Stimulated activated memory B cell treated with anti-CD40 and anti-IgM and Interleukin-4, amounts not matched to agents 10 μg/mL and 1 μg/mL and 100 μg/mL, for 72 hours (primary cell): ENCODE data around the gene RASL10A.
A peak's percentile ranks its signal among the peaks of the same experiment; 100 is the strongest.
"Not testable (repeated sequence)": the region's sequence is repeated elsewhere in the genome, so short reads cannot be mapped to it uniquely, and the experiment has no call there.

Experiments
- ATAC-seq: fragments of 150-1000 bp; cut with Tn5 transposase; 2 replicates; pipeline ENCODE4 v1.10.0; 2021
- H3K27ac Mint-ChIP-seq: one replicate; pipeline ENCODE4 v1.8.0; 2022; ENCODE audit warnings: mild to moderate bottlenecking, mixed read lengths
- H3K27me3 Mint-ChIP-seq: one replicate; pipeline ENCODE4 v1.8.0; 2022; ENCODE audit warnings: mixed read lengths
- H3K36me3 Mint-ChIP-seq: one replicate; pipeline ENCODE4 v1.8.0; 2022; ENCODE audit warnings: mixed read lengths
- H3K4me1 Mint-ChIP-seq: one replicate; pipeline ENCODE4 v1.8.0; 2022; ENCODE audit warnings: mixed read lengths
- H3K4me3 Mint-ChIP-seq: one replicate; pipeline ENCODE4 v1.8.0; 2022; ENCODE audit warnings: mild to moderate bottlenecking, moderate library complexity, mixed read lengths
- H3K9me3 Mint-ChIP-seq: one replicate; pipeline ENCODE4 v1.8.0; 2022; ENCODE audit warnings: mixed read lengths

RASL10A gene, protein sequence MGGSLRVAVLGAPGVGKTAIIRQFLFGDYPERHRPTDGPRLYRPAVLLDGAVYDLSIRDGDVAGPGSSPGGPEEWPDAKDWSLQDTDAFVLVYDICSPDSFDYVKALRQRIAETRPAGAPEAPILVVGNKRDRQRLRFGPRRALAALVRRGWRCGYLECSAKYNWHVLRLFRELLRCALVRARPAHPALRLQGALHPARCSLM

DNA sequence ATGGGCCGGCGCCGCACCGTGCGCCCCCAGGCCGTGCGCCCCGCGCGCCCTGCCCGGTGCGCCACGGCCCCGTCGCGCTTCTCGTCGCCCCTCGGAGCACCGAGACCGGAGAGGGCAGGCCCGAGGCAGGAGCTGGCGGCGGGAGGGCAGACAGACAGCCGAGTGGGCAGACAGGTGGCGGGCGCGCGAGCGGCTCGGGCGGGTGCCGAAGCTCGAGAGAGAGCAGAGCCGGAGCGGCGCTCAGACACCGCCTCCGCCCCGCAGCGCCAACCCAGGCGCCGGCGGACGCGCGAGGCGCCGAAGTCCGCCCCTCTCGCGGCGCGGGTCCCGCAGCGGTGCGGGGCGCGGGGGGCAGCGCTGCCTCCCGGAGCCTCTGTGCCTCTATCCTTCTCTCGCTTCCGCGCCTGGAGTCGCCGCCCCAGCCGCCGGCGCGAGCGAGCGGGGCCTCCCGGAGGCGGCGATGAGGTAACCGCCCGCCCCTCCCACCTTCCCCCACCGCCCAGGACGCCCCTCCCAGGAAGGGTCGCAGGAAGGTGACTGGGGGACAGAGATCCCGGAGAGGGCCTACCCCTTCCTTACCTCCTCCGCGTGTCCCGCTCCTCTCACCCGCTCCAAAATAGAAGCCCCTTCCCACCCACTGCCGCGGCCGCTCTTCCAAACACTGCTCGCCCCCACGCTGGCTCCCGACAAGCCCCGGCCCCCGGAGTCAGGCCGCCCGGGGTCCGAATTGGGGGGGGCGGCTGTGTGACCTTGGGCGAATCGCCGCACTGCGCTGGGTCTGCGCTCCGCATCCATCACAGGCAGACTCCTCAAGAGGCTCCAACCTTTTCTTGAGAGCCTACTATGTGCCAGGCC lies at the start of gene RASL10A:
TSS of gene RASL10A (minus strand) at position 412 of the 855 bp plus-strand sequence. CDS start 451 bp downstream, outside the sequence.
- Mint-ChIP-seq H3K27ac (no peak within 1 kb of the TSS), H3K36me3 (no peaks in the 10 kb centered on the region), H3K9me3 (no peaks in the 10 kb centered on the region), H3K27me3 (peaks cover 54% of the 10 kb centered on the region), H3K4me3 (peak within 1 kb of the TSS; percentile 57), H3K4me1 (peaks cover 44% of the 10 kb centered on the region)
- ATAC-seq: no peak

DNA sequence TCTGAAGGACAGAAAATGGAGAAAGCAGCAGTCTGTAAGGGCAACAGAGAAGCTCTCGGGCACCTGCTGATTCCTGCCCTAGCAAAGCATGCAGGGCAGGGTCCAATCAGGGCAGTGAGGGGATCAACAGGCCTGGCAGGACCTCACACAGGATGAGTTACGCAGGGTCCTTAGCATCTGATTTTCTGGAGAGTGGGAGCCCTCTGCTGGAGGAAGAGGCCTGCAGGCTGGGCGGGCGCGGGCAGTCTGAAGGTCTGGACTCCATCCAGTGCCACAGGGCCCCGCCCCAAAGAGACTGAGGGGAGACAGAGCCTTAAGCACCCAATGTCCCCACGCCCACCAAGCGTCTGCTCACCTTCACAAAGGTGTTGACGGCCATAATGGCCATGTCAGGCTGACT lies 44.0 kb upstream of the RASL10A start:
- peaks cover 57% of the 10 kb centered on the region for H3K36me3 Mint-ChIP-seq
- H3K27ac Mint-ChIP-seq: peak overlapping the region; percentile 35
- no peaks in the 10 kb centered on the region for H3K27me3 Mint-ChIP-seq
- H3K4me3 Mint-ChIP-seq: no peak overlapping the region
- H3K9me3 Mint-ChIP-seq: no peaks in the 10 kb centered on the region
- H3K4me1 Mint-ChIP-seq: peaks cover 25% of the 10 kb centered on the region
- ATAC-seq: no peak

DNA sequence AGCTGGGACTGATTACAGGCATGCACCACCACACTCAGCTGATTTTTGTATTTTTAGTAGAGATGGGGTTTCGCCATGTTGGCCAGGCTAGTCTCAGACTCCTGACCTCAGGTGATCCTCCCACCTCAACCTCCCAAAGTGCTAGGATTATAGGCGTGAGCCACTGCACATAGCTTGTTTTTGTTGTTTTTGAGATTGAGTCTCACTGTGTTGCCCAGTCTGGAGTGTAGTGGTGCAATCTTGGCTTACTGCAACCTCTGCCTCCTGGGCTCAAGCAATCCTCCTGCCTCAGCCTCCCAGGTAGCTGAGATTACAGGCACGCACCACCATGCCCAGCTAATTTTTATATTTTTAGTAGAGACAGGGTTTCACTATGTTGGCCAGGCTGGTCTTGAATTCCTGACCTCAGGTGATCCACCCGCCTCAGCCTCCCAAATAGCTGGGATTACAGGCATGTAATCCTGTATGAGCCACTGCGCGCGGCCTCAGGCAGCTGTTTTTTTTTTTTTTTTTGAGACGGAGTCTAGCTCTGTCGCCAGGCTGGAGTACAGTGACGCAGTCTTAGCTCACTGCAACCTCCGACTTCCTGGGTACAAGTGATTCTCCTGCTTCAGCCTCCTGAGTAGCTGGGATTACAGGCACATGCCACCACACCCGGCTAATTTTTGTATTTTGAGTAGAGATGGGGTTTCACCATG lies 41.8 kb upstream of the RASL10A start:
- H3K27me3 Mint-ChIP-seq, H3K9me3 Mint-ChIP-seq, H3K4me3 Mint-ChIP-seq, ATAC-seq, H3K27ac Mint-ChIP-seq: not testable (repeated sequence)
- H3K4me1 Mint-ChIP-seq: peaks cover 14% of the 10 kb centered on the region
- peaks cover 75% of the 10 kb centered on the region for H3K36me3 Mint-ChIP-seq

DNA sequence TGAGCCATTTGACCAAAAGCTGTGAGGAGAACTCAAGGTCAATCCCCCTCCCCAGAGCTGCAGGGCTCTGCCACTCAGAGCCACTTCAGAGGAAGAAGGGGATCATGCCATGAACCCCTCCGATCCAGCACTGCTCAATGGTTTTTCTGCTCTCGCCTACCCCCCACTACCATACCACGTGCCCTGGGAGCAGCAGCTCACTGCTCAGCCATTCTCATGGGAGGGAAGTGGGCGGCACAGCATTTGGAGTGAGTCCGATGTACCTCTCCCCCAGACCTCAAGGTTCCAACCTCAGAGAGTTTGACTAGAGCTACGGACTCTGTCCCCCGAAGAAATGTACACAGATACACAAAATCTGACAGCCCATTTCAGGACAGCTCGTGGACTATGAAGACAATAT lies 38.4 kb upstream of the RASL10A start:
- H3K27me3 Mint-ChIP-seq: no peaks in the 10 kb centered on the region
- H3K4me1 Mint-ChIP-seq: no peaks in the 10 kb centered on the region
- no peaks in the 10 kb centered on the region for H3K9me3 Mint-ChIP-seq
- H3K27ac Mint-ChIP-seq: no peak overlapping the region
- no peak for ATAC-seq
- H3K36me3 Mint-ChIP-seq: peaks cover 70% of the 10 kb centered on the region
- no peak overlapping the region for H3K4me3 Mint-ChIP-seq

DNA sequence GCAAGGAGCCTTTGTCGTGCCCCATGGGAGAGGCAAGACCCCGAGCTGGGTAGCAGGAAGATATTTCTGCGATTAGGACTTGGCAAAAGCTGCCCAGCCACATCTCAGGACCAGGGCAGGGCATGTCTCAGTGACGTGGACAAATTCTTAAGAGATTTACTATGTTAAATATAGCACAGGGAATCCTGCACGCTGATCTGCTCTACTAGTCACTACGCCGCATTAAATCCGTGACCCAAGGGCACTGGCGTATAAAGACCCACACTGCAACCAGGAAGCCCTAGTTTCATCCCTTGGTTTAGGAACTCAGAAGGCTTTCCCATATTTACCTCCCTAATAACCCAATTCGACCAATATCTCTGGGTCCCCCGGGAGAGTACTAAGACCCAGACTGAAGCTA lies 37.8 kb upstream of the RASL10A start:
- H3K27me3 Mint-ChIP-seq: no peaks in the 10 kb centered on the region
- H3K4me1 Mint-ChIP-seq: no peaks in the 10 kb centered on the region
- ATAC-seq: no peak
- H3K4me3 Mint-ChIP-seq: no peak overlapping the region
- H3K27ac Mint-ChIP-seq: peak overlapping the region; percentile 30
- no peaks in the 10 kb centered on the region for H3K9me3 Mint-ChIP-seq
- peaks cover 70% of the 10 kb centered on the region for H3K36me3 Mint-ChIP-seq

DNA sequence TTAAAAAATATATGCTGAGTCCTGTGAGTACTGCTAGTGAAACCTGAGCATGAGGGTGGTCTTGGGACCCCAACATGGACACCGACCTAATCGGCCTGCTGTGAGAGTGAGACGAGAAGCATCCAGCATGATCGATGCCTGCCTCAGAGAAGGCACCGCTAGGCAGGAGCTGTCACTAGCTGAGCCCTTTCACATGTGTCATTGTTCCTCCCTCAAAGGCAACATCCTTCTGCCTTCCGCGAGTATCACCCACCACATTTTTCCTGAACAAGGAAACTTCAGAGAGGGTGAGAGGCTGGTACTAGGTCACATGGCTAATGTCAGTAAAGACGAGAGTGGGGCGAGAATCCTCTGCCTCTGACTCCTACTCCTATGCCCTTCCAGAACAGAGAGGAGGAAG lies 37.3 kb upstream of the RASL10A start:
- Mint-ChIP-seq H3K4me1 (no peaks in the 10 kb centered on the region), H3K9me3 (no peaks in the 10 kb centered on the region), H3K4me3 (no peak overlapping the region), H3K27me3 (no peaks in the 10 kb centered on the region), H3K27ac (peak overlapping the region; percentile 30), H3K36me3 (peaks cover 71% of the 10 kb centered on the region)
- ATAC-seq: no peak

DNA sequence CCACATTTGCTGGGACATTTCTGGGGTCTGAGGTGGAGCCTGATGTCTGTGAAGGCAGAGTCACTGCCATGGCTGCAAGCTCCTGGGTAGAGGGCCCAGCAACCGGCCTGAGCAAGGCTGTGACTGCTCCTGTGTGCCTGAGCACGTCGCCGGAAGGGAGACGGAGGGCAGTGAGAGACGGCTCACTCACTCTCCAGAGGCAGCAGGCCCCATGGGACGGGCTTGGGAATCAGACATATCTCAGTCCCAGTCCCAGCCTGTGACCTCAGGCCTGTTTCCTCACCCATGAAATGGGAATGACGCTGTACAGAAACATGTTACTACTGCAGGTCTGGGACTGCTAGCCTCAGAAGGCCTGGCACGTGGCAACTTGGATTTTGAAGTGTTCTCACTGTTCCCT lies 36.4 kb upstream of the RASL10A start:
- Mint-ChIP-seq H3K27ac (peak overlapping the region; percentile 17), H3K4me3 (no peak overlapping the region), H3K9me3 (no peaks in the 10 kb centered on the region), H3K36me3 (peaks cover 79% of the 10 kb centered on the region), H3K4me1 (no peaks in the 10 kb centered on the region), H3K27me3 (no peaks in the 10 kb centered on the region)
- ATAC-seq: no peak

DNA sequence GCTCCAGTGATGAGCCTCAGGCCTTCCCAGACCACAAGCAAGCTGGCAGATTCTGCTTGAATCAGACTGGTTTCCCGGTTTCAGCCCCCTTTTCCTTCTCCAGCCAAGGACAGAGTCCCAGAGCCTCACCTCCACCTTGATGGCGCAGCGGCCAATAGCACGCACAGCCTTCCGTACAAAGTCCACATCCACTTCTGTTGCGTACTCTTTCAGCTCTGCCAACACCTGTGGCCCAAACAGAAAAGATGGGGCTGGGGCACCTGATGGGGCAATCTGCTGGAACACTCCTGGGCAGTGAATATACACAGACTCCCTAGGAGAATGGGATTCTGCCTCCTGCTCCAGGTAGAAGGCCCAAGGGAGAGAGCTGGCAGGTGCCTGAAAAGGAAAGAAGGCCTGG lies 35.5 kb upstream of the RASL10A start:
- Mint-ChIP-seq H3K4me3 (no peak overlapping the region), H3K27me3 (no peaks in the 10 kb centered on the region), H3K4me1 (no peaks in the 10 kb centered on the region), H3K27ac (peak overlapping the region; percentile 17), H3K36me3 (peaks cover 78% of the 10 kb centered on the region), H3K9me3 (no peaks in the 10 kb centered on the region)
- no peak for ATAC-seq

DNA sequence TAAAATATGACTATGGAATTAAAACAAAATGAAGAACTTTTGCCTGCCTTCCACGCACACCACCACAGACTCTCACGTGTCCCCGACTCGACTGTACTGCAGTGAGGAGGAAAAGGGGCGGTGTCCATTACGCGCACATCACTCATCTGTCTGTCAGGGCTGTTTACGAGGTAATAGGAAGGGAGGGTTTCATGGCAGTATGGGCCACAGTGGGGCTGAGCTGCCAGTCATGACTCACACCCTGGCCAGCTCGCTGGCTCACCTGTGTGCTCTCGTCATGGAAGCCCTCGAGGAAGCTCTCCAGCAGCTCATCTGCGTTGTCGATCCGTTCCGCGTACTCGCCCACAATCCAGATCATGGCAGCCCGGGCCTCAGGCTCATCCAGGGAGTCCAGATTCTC lies 33.5 kb upstream of the RASL10A start:
- Mint-ChIP-seq H3K36me3 (peaks cover 71% of the 10 kb centered on the region), H3K27me3 (no peaks in the 10 kb centered on the region), H3K27ac (no peak overlapping the region), H3K9me3 (no peaks in the 10 kb centered on the region), H3K4me1 (no peaks in the 10 kb centered on the region), H3K4me3 (no peak overlapping the region)
- no peak for ATAC-seq

DNA sequence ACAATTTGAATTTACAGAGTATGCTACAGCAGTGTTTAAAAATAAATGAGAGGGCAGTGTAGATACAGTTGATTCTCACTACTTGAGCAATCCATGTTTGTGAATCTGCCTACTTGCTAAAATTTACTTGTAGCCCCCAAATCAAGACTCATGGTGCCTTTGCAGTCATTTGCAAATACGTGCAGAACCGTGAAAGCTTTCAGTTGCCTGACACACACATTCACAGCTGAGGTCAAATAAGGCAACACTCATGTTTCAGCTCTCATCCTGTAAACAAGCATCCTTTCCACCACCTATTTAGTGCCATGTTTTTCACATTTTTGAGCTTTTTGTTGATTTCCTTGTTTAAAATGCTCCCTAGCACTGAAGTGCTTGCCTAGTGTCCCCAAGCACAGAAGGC lies 32.5 kb upstream of the RASL10A start:
- Mint-ChIP-seq H3K4me1 (no peaks in the 10 kb centered on the region), H3K4me3 (no peak overlapping the region), H3K27ac (no peak overlapping the region), H3K9me3 (no peaks in the 10 kb centered on the region), H3K27me3 (no peaks in the 10 kb centered on the region), H3K36me3 (peaks cover 65% of the 10 kb centered on the region)
- ATAC-seq: no peak

DNA sequence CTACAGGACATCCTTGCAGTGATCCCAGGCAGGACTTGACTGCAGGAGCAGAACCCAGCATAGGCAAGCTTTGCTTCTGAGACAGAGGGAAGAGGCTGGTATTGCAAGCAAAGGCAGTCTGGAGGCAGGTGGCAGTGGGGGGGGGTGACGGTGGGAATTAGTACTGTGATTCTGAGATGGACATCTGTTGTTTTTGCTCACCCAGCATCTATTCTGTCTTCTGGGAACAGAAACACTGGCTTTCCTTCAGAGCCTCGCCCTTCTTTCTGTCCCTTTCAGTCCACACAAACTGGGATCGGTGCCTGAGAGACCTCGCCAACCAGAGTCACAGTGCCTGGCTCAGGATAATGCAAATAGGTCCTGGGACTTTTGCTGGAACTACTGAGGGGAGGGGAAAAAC lies 31.2 kb upstream of the RASL10A start:
- no peaks in the 10 kb centered on the region for H3K27me3 Mint-ChIP-seq
- no peaks in the 10 kb centered on the region for H3K4me1 Mint-ChIP-seq
- no peak overlapping the region for H3K4me3 Mint-ChIP-seq
- H3K27ac Mint-ChIP-seq: no peak overlapping the region
- no peak for ATAC-seq
- no peaks in the 10 kb centered on the region for H3K9me3 Mint-ChIP-seq
- H3K36me3 Mint-ChIP-seq: peaks cover 73% of the 10 kb centered on the region

DNA sequence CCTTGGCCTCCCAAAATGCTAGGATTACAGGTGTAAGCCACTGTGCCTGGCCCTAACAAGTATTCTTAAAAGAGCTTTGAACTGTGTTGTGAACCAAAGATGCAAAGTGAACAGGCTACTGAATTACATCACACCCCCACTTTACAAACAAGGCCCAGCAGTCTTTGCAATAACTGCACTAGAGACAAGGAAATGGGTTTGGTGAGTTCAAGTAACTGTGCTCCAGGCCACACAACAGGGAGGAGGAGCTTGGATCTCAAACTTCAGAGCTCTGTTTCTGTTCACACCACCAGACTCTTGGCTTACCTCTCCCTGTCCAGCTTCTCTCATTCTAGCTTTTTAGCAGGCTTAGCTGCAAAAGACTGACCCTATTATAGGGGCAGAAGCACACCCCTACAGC lies 30.4 kb upstream of the RASL10A start:
- Mint-ChIP-seq H3K27ac (no peak overlapping the region), H3K36me3 (peaks cover 68% of the 10 kb centered on the region), H3K4me3 (no peak overlapping the region), H3K27me3 (no peaks in the 10 kb centered on the region), H3K4me1 (no peaks in the 10 kb centered on the region), H3K9me3 (no peaks in the 10 kb centered on the region)
- no peak for ATAC-seq

DNA sequence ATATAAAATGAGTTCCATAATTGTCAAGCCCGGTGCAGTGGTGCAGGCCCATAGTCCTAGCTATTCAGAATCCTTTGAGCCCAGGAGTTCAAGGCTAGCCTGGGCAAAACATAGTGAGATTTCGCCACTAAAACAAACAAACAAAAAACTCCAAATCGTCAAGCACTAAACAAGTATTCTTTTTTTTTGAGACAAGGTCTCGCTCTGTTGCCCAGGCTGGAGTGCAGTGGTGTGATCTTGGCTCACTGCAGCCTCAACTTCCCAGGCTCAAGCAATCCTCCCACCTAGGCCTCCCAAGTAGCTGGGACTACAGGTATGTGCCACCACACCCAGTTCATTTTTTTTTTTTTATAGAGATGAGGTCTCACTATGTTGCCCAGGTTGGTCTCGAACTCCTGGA lies 29.4 kb upstream of the RASL10A start:
- H3K9me3 Mint-ChIP-seq, H3K27ac Mint-ChIP-seq, H3K27me3 Mint-ChIP-seq, H3K4me1 Mint-ChIP-seq, ATAC-seq, H3K4me3 Mint-ChIP-seq: not testable (repeated sequence)
- peaks cover 65% of the 10 kb centered on the region for H3K36me3 Mint-ChIP-seq

DNA sequence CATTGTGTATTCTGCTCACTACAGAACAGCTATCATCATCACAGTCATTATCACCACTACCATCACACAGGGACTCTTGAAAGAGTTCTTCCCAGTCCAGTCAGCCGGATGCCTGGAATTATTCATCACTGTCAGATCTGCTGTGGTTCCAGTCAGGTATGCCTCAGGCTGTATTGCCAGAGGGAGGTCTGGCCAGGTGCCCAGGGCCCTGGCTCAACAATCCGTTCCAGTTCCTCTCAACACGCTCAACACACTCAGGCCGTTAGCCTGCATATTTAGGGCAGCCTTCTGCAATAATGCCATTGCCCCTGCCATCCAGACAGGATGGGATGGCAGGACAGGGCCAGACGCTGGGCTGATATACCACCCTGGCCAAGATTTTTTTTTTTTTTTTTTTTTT lies 28.6 kb upstream of the RASL10A start:
- H3K27me3 Mint-ChIP-seq: no peaks in the 10 kb centered on the region
- no peak for ATAC-seq
- no peak overlapping the region for H3K27ac Mint-ChIP-seq
- H3K4me3 Mint-ChIP-seq: no peak overlapping the region
- no peaks in the 10 kb centered on the region for H3K4me1 Mint-ChIP-seq
- H3K9me3 Mint-ChIP-seq: no peaks in the 10 kb centered on the region
- H3K36me3 Mint-ChIP-seq: peaks cover 72% of the 10 kb centered on the region

DNA sequence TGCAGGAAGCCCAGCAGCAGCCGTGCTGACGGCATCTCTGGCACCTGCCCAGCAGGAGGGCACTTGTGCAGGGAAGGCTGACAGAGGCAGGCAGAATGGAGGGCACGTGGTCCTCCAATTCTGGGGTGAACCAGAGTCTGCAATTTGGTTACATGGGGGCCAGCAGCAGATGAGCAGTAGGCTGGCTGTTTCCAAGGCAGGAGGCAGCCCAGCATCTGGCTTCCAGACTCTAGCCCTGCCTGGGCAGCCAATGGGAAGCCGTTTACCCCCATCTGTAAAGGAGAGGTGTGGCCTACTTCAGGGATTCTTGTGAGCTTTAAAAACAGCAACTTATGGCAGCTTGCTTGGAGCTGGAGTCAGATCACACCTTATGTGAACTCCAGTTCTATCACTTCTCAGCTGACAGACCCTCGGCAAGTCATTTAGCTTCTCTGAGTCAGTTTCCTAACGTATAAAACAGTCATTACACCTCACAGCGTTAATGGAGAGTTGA lies 27.9 kb upstream of the RASL10A start:
- ATAC-seq: no peak
- Mint-ChIP-seq H3K9me3 (no peaks in the 10 kb centered on the region), H3K27ac (peak overlapping the region; percentile 25), H3K36me3 (peaks cover 72% of the 10 kb centered on the region), H3K4me3 (no peak overlapping the region), H3K27me3 (no peaks in the 10 kb centered on the region), H3K4me1 (no peaks in the 10 kb centered on the region)
